ENCODE measurements around the gene MAML2. TPM values are rescaled to one million over a fixed set of nuclear protein-coding genes. Genes with fewer than 3 reads are reported as not detected.

The MAML2 gene
- total and polyA plus RNA-seq, 10 donors, result 2.7 to 43.4 (median 27.2) TPM

DNA sequence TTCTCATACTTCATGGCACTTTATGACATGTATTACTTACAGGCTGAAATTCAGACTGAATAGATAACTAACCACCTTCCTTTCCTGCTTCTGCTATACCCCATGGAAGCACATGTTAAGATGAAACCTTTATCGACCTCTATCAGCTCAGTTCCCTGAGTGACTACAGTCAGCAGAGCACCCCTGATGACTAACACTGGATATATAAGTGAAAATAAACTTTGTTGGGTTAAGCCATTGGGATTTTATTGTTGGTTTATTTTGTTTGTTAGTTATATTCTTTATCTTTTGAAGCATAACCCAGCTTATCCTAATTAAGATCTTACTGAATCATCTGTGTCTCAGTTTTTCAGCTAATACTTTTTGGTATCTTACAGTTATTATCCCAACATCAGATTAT lies 23.0 kb upstream of the MAML2 start:
- peaks cover 0 to 12% (median 0%) of the 10 kb centered on the region in 8 donors for H3K9me3 ChIP-seq

DNA sequence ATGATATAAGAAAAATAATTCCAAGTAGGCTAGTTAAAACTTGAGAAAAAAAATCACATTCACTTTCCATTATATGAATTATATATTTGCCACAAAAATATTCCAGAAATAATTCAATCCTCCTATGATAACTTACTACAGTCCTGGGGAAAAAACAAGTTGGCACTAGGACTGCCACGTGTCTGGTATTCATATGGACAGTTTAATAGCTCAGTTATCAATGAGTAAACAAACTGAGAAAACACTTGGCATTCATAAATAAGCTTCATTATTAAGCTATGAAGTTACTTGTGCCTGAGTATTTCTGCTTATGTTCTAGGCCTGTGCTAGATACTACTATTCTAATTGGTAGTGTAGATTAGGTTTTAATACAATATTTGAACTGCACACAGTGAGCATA lies 22.5 kb upstream of the MAML2 start:
- TF ChIP-seq POLR2A (IDR thresholded peaks at IDR 0.05) (no peak), POLR2AphosphoS5 (IDR thresholded peaks at IDR 0.05) (no peak)
- TF ChIP-seq, protein P1, sequence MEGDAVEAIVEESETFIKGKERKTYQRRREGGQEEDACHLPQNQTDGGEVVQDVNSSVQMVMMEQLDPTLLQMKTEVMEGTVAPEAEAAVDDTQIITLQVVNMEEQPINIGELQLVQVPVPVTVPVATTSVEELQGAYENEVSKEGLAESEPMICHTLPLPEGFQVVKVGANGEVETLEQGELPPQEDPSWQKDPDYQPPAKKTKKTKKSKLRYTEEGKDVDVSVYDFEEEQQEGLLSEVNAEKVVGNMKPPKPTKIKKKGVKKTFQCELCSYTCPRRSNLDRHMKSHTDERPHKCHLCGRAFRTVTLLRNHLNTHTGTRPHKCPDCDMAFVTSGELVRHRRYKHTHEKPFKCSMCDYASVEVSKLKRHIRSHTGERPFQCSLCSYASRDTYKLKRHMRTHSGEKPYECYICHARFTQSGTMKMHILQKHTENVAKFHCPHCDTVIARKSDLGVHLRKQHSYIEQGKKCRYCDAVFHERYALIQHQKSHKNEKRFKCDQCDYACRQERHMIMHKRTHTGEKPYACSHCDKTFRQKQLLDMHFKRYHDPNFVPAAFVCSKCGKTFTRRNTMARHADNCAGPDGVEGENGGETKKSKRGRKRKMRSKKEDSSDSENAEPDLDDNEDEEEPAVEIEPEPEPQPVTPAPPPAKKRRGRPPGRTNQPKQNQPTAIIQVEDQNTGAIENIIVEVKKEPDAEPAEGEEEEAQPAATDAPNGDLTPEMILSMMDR (IDR thresholded peaks at IDR 0.05 in 8 of 11, conservative IDR thresholded peaks at IDR 0.05 in 3 of 11), result no peak
- Histone ChIP-seq H3K27ac (no peak overlapping the region), H3K27me3 (replicated peaks in 1 of 7) (no peaks in the 10 kb centered on the region), H3K36me3 (peaks cover 0 to 94% (median 28%) of the 10 kb centered on the region in 6 donors), H3K9me3 (peaks cover 0 to 12% (median 0%) of the 10 kb centered on the region in 8 donors), H3K4me3 (no peak overlapping the region), H3K4me1 (peaks cover 0 to 9% (median 0%) of the 10 kb centered on the region in 6 donors)
- no peak for DNase-seq
- WGBS, 5 donors, result 73 to 98% (median 93%) methylated on average over 1 of the region's 1 CpG
- intact Hi-C loops (cut with DNase I; ENCODE audit: low total_unique reads), result no loop called here

More for the DNA sequence above, 23.0 kb upstream of the MAML2 start:
- Histone ChIP-seq H3K27ac (no peak overlapping the region), H3K4me3 (no peak overlapping the region), H3K27me3 (replicated peaks in 1 of 7) (no peaks in the 10 kb centered on the region), H3K4me1 (peaks cover 0 to 9% (median 0%) of the 10 kb centered on the region in 6 donors), H3K36me3 (peaks cover 0 to 94% (median 31%) of the 10 kb centered on the region in 6 donors)
- TF ChIP-seq POLR2AphosphoS5 (IDR thresholded peaks at IDR 0.05), result no peak
- no peak for TF ChIP-seq POLR2A (IDR thresholded peaks at IDR 0.05)
- TF ChIP-seq, protein P1 (IDR thresholded peaks at IDR 0.05 in 8 of 11, conservative IDR thresholded peaks at IDR 0.05 in 3 of 11), result no peak
- 85 to 94% (median 88%) methylated on average over 1 of the region's 1 CpG for WGBS, 5 donors
- DNase-seq, result no peak
- intact Hi-C loops (cut with DNase I; ENCODE audit: low total_unique reads), result no loop called here

- no peaks in the 10 kb centered on the region for H3K9me3 ChIP-seq
- no peaks in the 10 kb centered on the region for H3K27me3 ChIP-seq (replicated peaks in 1 of 7)
- H3K4me1 ChIP-seq, result peaks cover 0 to under 1% (median 0%) of the 10 kb centered on the region in 6 donors
- DNase-seq, result no peak
- H3K27ac ChIP-seq, result no peak overlapping the region
- H3K36me3 ChIP-seq, result peaks cover 0 to 89% (median 26%) of the 10 kb centered on the region in 6 donors
- 78 to 88% (median 83%) methylated on average over 2 of the region's 2 CpGs for WGBS, 5 donors
- no peak overlapping the region for H3K4me3 ChIP-seq
- intact Hi-C loops (cut with DNase I; ENCODE audit: low total_unique reads), result no loop called here
- TF ChIP-seq POLR2AphosphoS5 (IDR thresholded peaks at IDR 0.05) (no peak), POLR2A (IDR thresholded peaks at IDR 0.05) (no peak)
- TF ChIP-seq, protein P1 (IDR thresholded peaks at IDR 0.05 in 8 of 11, conservative IDR thresholded peaks at IDR 0.05 in 3 of 11), result no peak
Measured at GRCh38 chr11:96361778-96362177, 18.8 kb upstream of the MAML2 start.

- intact Hi-C loops (cut with DNase I; ENCODE audit: low total_unique reads), result loop anchor here (10.0 kb wide), 1 partner anchor 524 kb away; no protein-coding TSS in a partner anchor
- Histone ChIP-seq H3K36me3 (peaks cover 0 to 90% (median 29%) of the 10 kb centered on the region in 6 donors), H3K4me1 (no peaks in the 10 kb centered on the region), H3K27ac (no peak overlapping the region), H3K9me3 (no peaks in the 10 kb centered on the region), H3K27me3 (replicated peaks in 1 of 7) (no peaks in the 10 kb centered on the region), H3K4me3 (no peak overlapping the region)
- DNase-seq, result no peak
- 80 to 92% (median 90%) methylated on average over 3 of the region's 3 CpGs for WGBS, 5 donors
- TF ChIP-seq, protein P1 (IDR thresholded peaks at IDR 0.05 in 8 of 11, conservative IDR thresholded peaks at IDR 0.05 in 3 of 11), result no peak
- no peak for TF ChIP-seq POLR2A (IDR thresholded peaks at IDR 0.05)
- TF ChIP-seq POLR2AphosphoS5 (IDR thresholded peaks at IDR 0.05), result no peak
Measured at GRCh38 chr11:96358321-96358720, 15.3 kb upstream of the MAML2 start.

All from spleen (tissue), 11 donors.